Measurements from ENCODE around the gene CLECL1.

DNA sequence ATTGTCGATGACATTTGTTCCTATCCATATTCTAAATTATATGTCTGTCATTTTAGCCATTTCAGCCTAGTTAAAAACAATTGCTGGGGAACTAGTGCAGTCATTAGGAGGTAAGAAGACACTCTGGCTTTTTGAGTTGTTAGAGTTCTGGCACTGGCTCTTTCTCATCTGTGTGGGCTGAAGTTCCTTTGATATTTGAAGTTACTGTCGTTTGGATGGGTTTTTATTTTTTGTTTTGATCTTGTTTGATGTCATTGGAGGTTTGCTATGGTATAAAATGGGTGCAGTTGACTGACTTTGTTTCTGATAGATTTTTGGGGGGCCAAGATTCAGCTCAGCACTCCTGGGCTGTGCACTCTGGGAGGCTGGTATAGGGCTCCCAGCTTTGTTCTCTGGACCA lies 48.5 kb upstream of the CLECL1 start:
- TF ChIP-seq, protein P1, sequence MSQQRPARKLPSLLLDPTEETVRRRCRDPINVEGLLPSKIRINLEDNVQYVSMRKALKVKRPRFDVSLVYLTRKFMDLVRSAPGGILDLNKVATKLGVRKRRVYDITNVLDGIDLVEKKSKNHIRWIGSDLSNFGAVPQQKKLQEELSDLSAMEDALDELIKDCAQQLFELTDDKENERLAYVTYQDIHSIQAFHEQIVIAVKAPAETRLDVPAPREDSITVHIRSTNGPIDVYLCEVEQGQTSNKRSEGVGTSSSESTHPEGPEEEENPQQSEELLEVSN (IDR thresholded peaks at IDR 0.05) = no peak
- TF ChIP-seq, protein P2, sequence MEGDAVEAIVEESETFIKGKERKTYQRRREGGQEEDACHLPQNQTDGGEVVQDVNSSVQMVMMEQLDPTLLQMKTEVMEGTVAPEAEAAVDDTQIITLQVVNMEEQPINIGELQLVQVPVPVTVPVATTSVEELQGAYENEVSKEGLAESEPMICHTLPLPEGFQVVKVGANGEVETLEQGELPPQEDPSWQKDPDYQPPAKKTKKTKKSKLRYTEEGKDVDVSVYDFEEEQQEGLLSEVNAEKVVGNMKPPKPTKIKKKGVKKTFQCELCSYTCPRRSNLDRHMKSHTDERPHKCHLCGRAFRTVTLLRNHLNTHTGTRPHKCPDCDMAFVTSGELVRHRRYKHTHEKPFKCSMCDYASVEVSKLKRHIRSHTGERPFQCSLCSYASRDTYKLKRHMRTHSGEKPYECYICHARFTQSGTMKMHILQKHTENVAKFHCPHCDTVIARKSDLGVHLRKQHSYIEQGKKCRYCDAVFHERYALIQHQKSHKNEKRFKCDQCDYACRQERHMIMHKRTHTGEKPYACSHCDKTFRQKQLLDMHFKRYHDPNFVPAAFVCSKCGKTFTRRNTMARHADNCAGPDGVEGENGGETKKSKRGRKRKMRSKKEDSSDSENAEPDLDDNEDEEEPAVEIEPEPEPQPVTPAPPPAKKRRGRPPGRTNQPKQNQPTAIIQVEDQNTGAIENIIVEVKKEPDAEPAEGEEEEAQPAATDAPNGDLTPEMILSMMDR (IDR thresholded peaks at IDR 0.05; ENCODE audit: control extremely low read depth in 1 of 3, insufficient read depth in 1 of 3, low read depth in 1 of 3, low read length in 3 of 3) = no peak
- no peak for TF ChIP-seq CBX8 (IDR thresholded peaks at IDR 0.05; ENCODE audit: borderline replicate concordance, low read depth, low read length)
- no peak for TF ChIP-seq RAD21 (IDR thresholded peaks at IDR 0.05 in 1 of 2, conservative IDR thresholded peaks at IDR 0.05 in 1 of 2; ENCODE audit: low read depth in 2 of 2, low read length in 2 of 2)
- TF ChIP-seq, protein P3, sequence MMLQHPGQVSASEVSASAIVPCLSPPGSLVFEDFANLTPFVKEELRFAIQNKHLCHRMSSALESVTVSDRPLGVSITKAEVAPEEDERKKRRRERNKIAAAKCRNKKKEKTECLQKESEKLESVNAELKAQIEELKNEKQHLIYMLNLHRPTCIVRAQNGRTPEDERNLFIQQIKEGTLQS (IDR thresholded peaks at IDR 0.05; ENCODE audit: insufficient read depth, low read depth, low read length) = no peak
- TF ChIP-seq, protein P4, sequence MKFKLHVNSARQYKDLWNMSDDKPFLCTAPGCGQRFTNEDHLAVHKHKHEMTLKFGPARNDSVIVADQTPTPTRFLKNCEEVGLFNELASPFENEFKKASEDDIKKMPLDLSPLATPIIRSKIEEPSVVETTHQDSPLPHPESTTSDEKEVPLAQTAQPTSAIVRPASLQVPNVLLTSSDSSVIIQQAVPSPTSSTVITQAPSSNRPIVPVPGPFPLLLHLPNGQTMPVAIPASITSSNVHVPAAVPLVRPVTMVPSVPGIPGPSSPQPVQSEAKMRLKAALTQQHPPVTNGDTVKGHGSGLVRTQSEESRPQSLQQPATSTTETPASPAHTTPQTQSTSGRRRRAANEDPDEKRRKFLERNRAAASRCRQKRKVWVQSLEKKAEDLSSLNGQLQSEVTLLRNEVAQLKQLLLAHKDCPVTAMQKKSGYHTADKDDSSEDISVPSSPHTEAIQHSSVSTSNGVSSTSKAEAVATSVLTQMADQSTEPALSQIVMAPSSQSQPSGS (IDR thresholded peaks at IDR 0.05; ENCODE audit: low read length) = no peak
